GM12865 (cell line): ENCODE results near the gene LRP8.
"Not testable (repeated sequence)": the region's sequence is repeated elsewhere in the genome, so short reads cannot be mapped to it uniquely, and the experiment has no call there.

Experiments used
- DNase-seq: peaks from one replicate; pipeline ENCODE4 v3.0.0; 2010; ENCODE audit warnings: low read depth
- H3K4me3 ChIP-seq: 2 replicates; pipeline ENCODE4 v1.5.1; 2011; ENCODE audit warnings: mild to moderate bottlenecking, low read depth, low read length, control low read depth
- TF ChIP-seq, protein P1 (sequence below): IDR thresholded peaks from 2 replicates; pipeline ENCODE4 v1.5.1; 2011; ENCODE audit warnings: low read length, control low read depth, low read depth, inconsistent platforms; ENCODE audit not compliant: insufficient read depth; ENCODE audit errors: missing control alignments

LRP8 gene

GRCh38 chr1:53285969-53286760, 41.7 kb downstream of the LRP8 start:
- DNase-seq: peak; percentile 21

GRCh38 chr1:53285546-53285945, 42.3 kb downstream of the LRP8 start:
- DNase-seq: no peak
- H3K4me3 ChIP-seq: no peak overlapping the region
- TF ChIP-seq, protein P1, sequence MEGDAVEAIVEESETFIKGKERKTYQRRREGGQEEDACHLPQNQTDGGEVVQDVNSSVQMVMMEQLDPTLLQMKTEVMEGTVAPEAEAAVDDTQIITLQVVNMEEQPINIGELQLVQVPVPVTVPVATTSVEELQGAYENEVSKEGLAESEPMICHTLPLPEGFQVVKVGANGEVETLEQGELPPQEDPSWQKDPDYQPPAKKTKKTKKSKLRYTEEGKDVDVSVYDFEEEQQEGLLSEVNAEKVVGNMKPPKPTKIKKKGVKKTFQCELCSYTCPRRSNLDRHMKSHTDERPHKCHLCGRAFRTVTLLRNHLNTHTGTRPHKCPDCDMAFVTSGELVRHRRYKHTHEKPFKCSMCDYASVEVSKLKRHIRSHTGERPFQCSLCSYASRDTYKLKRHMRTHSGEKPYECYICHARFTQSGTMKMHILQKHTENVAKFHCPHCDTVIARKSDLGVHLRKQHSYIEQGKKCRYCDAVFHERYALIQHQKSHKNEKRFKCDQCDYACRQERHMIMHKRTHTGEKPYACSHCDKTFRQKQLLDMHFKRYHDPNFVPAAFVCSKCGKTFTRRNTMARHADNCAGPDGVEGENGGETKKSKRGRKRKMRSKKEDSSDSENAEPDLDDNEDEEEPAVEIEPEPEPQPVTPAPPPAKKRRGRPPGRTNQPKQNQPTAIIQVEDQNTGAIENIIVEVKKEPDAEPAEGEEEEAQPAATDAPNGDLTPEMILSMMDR: no peak

More at GRCh38 chr1:53285969-53286760, 41.7 kb downstream of the LRP8 start:
- TF ChIP-seq, protein P1: no peak
- no peak overlapping the region for H3K4me3 ChIP-seq

DNA sequence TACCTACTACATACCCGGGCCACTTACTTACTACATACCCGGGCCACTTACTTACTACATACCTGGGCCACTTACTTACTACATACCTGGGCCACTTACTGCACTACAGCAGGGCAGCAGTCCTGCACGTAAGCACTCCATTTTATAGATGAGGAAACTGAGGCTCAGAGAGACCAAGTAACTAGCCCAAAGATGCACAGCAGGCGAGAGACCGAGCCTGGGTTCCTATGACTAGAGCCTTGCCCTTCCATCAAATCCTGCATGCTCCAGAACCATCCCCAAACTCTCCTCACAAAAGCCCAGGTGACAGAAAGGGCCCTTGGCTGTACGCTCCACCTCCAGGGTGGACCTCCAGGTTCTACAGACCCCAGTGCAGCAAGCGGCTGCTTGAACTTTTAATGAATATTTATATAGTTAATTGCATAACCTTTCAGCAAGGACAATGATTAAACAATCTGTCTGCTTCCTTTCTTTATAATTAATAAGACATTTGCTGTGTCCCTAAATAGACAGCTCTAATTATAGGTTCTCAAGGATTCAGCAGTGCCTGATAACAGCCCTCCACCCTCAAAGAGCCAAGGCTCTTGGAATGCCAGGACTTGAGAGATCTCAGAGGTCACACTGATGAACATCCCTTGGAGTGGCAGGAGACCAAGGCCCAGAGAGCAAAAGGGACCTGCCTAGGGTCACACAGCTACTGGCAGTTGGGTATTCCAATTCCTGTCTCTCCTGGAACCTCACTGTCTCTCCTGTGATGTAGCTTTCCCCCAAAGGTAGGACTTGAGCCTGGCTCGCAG, 43.4 kb downstream of the LRP8 start:
- DNase-seq: no peak
- TF ChIP-seq, protein P1: no peak
- H3K4me3 ChIP-seq: no peak overlapping the region

GRCh38 chr1:53283156-53283555, 44.7 kb downstream of the LRP8 start:
- not testable (repeated sequence) for H3K4me3 ChIP-seq, DNase-seq

DNA sequence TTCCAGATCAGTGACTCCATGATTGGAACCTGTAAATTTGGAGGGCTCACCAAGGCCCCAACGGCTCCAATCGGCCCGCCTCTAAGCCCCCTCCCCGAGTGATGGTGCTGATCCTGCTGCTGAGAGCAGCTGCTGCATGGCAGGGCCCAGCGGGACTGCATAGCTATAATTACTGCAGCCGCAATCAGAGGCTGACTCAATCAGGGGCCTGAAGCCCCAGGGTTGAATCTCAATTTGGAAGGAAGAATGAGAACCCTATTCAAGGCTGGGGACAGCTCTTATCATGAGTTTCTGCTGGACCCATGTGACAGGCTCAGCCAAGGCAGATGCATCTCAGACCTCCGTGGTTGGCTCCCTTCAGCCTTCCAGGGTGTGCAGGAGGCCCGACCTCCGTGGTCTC, 46.7 kb downstream of the LRP8 start:
- no peak for DNase-seq
- H3K4me3 ChIP-seq: no peak overlapping the region
- TF ChIP-seq, protein P1: no peak

DNA sequence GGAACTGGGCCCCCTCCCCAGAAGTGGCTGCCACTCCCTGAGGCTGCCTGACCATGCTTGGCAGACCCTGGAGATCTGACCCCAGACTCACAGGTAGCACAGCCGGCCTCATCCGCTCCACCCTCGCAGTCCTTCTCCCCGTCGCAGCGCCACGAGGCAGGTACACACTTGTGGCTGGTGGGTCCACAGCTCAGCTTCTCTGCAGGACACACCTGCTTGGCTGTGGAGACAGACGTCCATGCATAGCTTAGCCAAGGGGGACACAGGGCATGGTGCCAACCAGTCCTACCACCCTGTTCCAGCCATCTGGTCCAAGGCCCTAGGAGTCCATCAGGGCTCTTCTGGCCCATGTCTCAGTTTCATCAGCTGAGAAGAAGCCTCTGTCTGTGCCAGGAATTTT, 47.4 kb downstream of the LRP8 start:
- DNase-seq: no peak
- TF ChIP-seq, protein P1: no peak
- no peak overlapping the region for H3K4me3 ChIP-seq
